HepG2 (cell line): Measurements from ENCODE around the gene FASLG.

ENCODE experiments used
- IRF2 ChIP-seq: IDR thresholded peaks from 2 replicates; pipeline ENCODE4 v1.6.1; 2018; ENCODE audit warnings: missing genetic modification reagents, missing compliant biosample characterization
- KAT2B ChIP-seq: fragments of 150-350 bp; IDR thresholded peaks from 2 replicates; pipeline ENCODE4 v1.6.1; 2014; ENCODE audit warnings: low read depth, low read length, borderline replicate concordance
- MIXL1 ChIP-seq: IDR thresholded peaks from 2 replicates; pipeline ENCODE4 v1.6.1; 2016
- NCOA1 ChIP-seq: sonication (generic); formaldehyde crosslinking; IDR thresholded peaks from 2 replicates; pipeline ENCODE4 v1.9.0; 2021; ENCODE audit warnings: missing genetic modification reagents
- NFE2L1 ChIP-seq: sonication (generic); formaldehyde crosslinking; IDR thresholded peaks from 2 replicates; pipeline ENCODE4 v1.4.0; 2020; ENCODE audit warnings: missing genetic modification reagents, mild to moderate bottlenecking, borderline replicate concordance
- SMYD3 ChIP-seq: sonication (generic); formaldehyde crosslinking; IDR thresholded peaks from 2 replicates; pipeline ENCODE4 v1.8.1; 2023; ENCODE audit warnings: mild to moderate bottlenecking, missing genetic modification reagents
- SNAPC2 ChIP-seq: sonication (generic); formaldehyde crosslinking; IDR thresholded peaks from 2 replicates; pipeline ENCODE4 v1.8.1; 2022; ENCODE audit warnings: mild to moderate bottlenecking, missing genetic modification reagents
- TBP ChIP-seq: sonication (generic); formaldehyde crosslinking; IDR thresholded peaks from 2 replicates; pipeline ENCODE4 v1.5.0; 2020; ENCODE audit warnings: missing genetic modification reagents
- ZNF12 ChIP-seq: sonication (generic); formaldehyde crosslinking; IDR thresholded peaks from 2 replicates; pipeline ENCODE4 v1.5.0; 2020; ENCODE audit warnings: missing genetic modification reagents
- ZNF263 ChIP-seq: sonication (generic); formaldehyde crosslinking; IDR thresholded peaks from 2 replicates; pipeline ENCODE4 v1.4.0; 2020; ENCODE audit warnings: missing genetic modification reagents
- TF ChIP-seq, protein P1 (sequence below): sonication (generic); formaldehyde crosslinking; IDR thresholded peaks from 2 replicates; pipeline ENCODE4 v1.8.1; 2023; ENCODE audit warnings: mild to moderate bottlenecking, missing genetic modification reagents, borderline replicate concordance
- TF ChIP-seq, protein P2 (sequence below): IDR thresholded peaks from 2 replicates; pipeline ENCODE4 v1.6.1; 2016
- TF ChIP-seq, protein P3 (sequence below): IDR thresholded peaks from 2 replicates; pipeline ENCODE4 v1.6.1; 2012; ENCODE audit warnings: inconsistent platforms
- TF ChIP-seq, protein P4 (sequence below): sonication (generic); formaldehyde crosslinking; IDR thresholded peaks from 2 replicates; pipeline ENCODE4 v1.5.0; 2020; ENCODE audit warnings: mild to moderate bottlenecking, missing genetic modification reagents, moderate library complexity

DNA sequence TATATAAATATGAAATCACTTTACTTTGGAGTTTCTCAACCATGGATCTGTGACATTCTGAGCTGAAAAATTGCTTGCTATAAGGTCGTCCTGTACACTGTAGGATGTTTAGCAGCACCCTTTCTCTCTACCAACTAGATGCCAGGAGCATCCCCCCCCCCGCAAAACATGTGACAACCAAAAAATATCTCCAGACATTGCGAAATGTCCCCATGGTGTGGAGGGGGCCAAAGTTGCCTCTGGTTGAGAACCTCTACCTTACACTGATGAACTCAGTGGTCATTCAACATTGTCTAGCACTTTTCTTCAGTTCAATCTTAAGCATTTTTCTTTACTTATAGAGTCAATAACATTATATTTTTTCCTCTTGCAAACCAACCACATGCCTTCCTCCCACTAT, 9.2 kb downstream of the FASLG start:
- TF ChIP-seq, protein P1, sequence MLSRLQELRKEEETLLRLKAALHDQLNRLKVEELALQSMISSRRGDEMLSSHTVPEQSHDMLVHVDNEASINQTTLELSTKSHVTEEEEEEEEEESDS (CRISPR knock-in tag) = no peak
- TF ChIP-seq TBP (CRISPR knock-in tag) (no peak), SMYD3 (CRISPR knock-in tag) (no peak), SNAPC2 (CRISPR knock-in tag) (no peak), NCOA1 (no peak), KAT2B (no peak), ZNF12 (CRISPR knock-in tag) (no peak), MIXL1 (CRISPR knock-in tag) (no peak), ZNF263 (no peak), NFE2L1 (no peak), IRF2 (CRISPR knock-in tag) (no peak)
- TF ChIP-seq, protein P2, sequence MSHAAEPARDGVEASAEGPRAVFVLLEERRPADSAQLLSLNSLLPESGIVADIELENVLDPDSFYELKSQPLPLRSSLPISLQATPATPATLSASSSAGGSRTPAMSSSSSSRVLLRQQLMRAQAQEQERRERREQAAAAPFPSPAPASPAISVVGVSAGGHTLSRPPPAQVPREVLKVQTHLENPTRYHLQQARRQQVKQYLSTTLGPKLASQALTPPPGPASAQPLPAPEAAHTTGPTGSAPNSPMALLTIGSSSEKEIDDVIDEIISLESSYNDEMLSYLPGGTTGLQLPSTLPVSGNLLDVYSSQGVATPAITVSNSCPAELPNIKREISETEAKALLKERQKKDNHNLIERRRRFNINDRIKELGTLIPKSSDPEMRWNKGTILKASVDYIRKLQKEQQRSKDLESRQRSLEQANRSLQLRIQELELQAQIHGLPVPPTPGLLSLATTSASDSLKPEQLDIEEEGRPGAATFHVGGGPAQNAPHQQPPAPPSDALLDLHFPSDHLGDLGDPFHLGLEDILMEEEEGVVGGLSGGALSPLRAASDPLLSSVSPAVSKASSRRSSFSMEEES = no peak
- TF ChIP-seq, protein P3, sequence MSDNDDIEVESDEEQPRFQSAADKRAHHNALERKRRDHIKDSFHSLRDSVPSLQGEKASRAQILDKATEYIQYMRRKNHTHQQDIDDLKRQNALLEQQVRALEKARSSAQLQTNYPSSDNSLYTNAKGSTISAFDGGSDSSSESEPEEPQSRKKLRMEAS = no peak
- TF ChIP-seq, protein P4, sequence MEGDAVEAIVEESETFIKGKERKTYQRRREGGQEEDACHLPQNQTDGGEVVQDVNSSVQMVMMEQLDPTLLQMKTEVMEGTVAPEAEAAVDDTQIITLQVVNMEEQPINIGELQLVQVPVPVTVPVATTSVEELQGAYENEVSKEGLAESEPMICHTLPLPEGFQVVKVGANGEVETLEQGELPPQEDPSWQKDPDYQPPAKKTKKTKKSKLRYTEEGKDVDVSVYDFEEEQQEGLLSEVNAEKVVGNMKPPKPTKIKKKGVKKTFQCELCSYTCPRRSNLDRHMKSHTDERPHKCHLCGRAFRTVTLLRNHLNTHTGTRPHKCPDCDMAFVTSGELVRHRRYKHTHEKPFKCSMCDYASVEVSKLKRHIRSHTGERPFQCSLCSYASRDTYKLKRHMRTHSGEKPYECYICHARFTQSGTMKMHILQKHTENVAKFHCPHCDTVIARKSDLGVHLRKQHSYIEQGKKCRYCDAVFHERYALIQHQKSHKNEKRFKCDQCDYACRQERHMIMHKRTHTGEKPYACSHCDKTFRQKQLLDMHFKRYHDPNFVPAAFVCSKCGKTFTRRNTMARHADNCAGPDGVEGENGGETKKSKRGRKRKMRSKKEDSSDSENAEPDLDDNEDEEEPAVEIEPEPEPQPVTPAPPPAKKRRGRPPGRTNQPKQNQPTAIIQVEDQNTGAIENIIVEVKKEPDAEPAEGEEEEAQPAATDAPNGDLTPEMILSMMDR (CRISPR knock-in tag) = no peak
